DND-41 (cell line): ENCODE measurements around the gene GIMAP8.

Source experiments
- ATAC-seq: fragments of 200-7000 bp; cut with Tn5 transposase; 3 replicates; pipeline ENCODE4 v1.9.1; 2021; ENCODE audit warnings: low read depth; ENCODE audit not compliant: insufficient read depth
- DNase-seq: peaks from one replicate; pipeline ENCODE4 v3.0.0-alpha.2; 2020
- H2AFZ ChIP-seq: 2 replicates; pipeline ENCODE4 v1.6.0; 2012; ENCODE audit warnings: low read depth, low read length
- H3K27ac ChIP-seq: 2 replicates; pipeline ENCODE4 v1.5.1; 2012; ENCODE audit warnings: low read length, inconsistent platforms
- H3K27me3 ChIP-seq: fragments of 200-600 bp; sonication (generic); 2 replicates; pipeline ENCODE4 v1.6.0; 2012; ENCODE audit warnings: low read length, mild to moderate bottlenecking, inconsistent platforms; ENCODE audit not compliant: insufficient read depth, poor library complexity
- H3K36me3 ChIP-seq: 2 replicates; pipeline ENCODE4 v1.5.1; 2012; ENCODE audit warnings: low read length, inconsistent platforms; ENCODE audit not compliant: insufficient read depth
- H3K4me1 ChIP-seq: 2 replicates; pipeline ENCODE4 v1.5.1; 2012; ENCODE audit warnings: mild to moderate bottlenecking, low read length; ENCODE audit not compliant: insufficient read depth
- H3K4me2 ChIP-seq: 2 replicates; pipeline ENCODE4 v1.6.0; 2012; ENCODE audit warnings: mild to moderate bottlenecking, moderate library complexity, low read length, inconsistent platforms; ENCODE audit not compliant: insufficient read depth
- H3K4me3 ChIP-seq, 2 experiments: fragments of 200-600 bp in 1 of 2; shearing (Covaris generic) in 1 of 2; 2 replicates each; pipeline ENCODE4 v1.5.1; 2012 to 2016; ENCODE audit warnings: inconsistent platforms in 2 of 2, low read length in 2 of 2, mild to moderate bottlenecking in 2 of 2, low read depth in 1 of 2, moderate library complexity in 1 of 2
- H3K79me2 ChIP-seq: 2 replicates; pipeline ENCODE4 v1.6.0; 2012; ENCODE audit warnings: low read length, inconsistent platforms; ENCODE audit not compliant: insufficient read depth
- H3K9ac ChIP-seq: 2 replicates; pipeline ENCODE4 v1.6.0; 2012; ENCODE audit warnings: low read depth, mild to moderate bottlenecking, inconsistent platforms, low read length, moderate library complexity
- H3K9me3 ChIP-seq: 2 replicates; pipeline ENCODE4 v1.5.1; 2012; ENCODE audit warnings: low read length, moderate library complexity, mild to moderate bottlenecking, inconsistent platforms; ENCODE audit not compliant: insufficient read depth, severe bottlenecking
- H4K20me1 ChIP-seq: 2 replicates; pipeline ENCODE4 v1.6.0; 2012; ENCODE audit warnings: low read length; ENCODE audit not compliant: insufficient read depth
- CTCF ChIP-seq: IDR thresholded peaks from 2 replicates; pipeline ENCODE4 v1.5.1; 2012; ENCODE audit warnings: borderline replicate concordance, low read length, moderate library complexity, mild to moderate bottlenecking; ENCODE audit not compliant: poor library complexity, severe bottlenecking; ENCODE audit errors: extremely low read depth
- EZH2 ChIP-seq: IDR thresholded peaks from 3 replicates; pipeline ENCODE4 v1.6.1; 2012; ENCODE audit warnings: borderline replicate concordance, low read depth, mild to moderate bottlenecking, moderate library complexity, low read length, inconsistent platforms; ENCODE audit not compliant: severe bottlenecking

GIMAP8 gene

GRCh38 chr7:150408393-150409299 lies 41.8 kb upstream of the GIMAP8 start:
- Histone ChIP-seq H3K4me2 (0 out of 2 replicates have a peak overlapping the region, but pooled peaks have one; percentile 85), H3K27me3 (no peaks in the 10 kb centered on the region), H3K4me1 (peaks cover 49% of the 10 kb centered on the region), H3K9ac (peak overlapping the region; percentile 13; the same call in 1 of the 2 replicates), H2AFZ (no peak overlapping the region), H4K20me1 (no peaks in the 10 kb centered on the region; the same call in 1 of the 2 replicates), H3K79me2 (peaks cover 65% of the 10 kb centered on the region), H3K9me3 (no peaks in the 10 kb centered on the region), H3K36me3 (peaks cover 53% of the 10 kb centered on the region), H3K4me3 (no peak overlapping the region), H3K27ac (peak overlapping the region; percentile 72)
- no peak for TF ChIP-seq CTCF
- DNase-seq: peak; percentile 62
- ATAC-seq: no peak

DNA sequence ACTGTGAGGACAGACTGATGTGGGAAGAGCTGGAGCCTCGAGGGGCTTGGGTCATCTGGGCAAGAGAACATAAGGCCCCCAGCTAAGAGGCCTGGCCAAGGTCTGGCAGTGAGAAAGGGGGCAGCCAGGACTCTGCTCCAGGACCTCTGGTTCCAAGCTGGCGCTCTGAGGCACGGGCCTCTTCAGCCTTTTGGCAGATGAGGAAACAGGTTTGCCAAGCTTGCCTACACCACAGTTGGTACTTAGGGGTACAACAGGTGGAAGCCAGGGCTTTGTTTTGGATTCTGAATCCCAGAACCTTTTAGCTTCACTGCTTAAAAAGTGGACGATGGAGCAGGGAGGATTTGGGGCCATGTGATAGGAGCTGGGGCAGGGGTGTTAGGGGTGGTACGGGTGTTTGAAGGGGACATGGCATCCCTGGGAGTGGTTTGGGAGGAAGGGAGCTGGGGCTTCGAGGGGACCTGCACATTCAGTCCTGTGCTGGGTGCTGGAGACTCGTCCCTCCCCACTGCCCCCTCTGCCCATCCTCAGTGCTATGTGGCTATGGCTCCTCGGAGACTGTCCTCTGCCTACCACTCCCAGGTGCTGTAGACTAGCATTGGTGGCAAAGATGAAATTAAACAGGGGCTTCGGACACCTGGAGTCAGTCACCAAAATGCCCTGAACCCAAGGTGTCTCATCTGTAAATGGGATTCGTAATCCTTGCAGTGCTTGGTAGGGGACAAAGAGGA lies 41.0 kb upstream of the GIMAP8 start:
- ATAC-seq (no peak), DNase-seq (no peak)
- no peak overlapping the region for H2AFZ ChIP-seq
- H3K9me3 ChIP-seq: no peaks in the 10 kb centered on the region
- no peaks in the 10 kb centered on the region; the same call in 1 of the 2 replicates for H4K20me1 ChIP-seq
- H3K4me2 ChIP-seq: no peak overlapping the region
- peaks cover 56% of the 10 kb centered on the region for H3K79me2 ChIP-seq
- H3K36me3 ChIP-seq: peaks cover 53% of the 10 kb centered on the region
- TF ChIP-seq CTCF (no peak), EZH2 (no peak)
- H3K4me1 ChIP-seq: peaks cover 41% of the 10 kb centered on the region
- H3K27me3 ChIP-seq: no peaks in the 10 kb centered on the region
- peak overlapping the region; percentile 72; the same call in 1 of the 2 replicates for H3K27ac ChIP-seq
- no peak overlapping the region for H3K4me3 ChIP-seq
- no peak overlapping the region for H3K9ac ChIP-seq

- ATAC-seq (no peak), DNase-seq (no peak)
- H3K9ac ChIP-seq: no peak overlapping the region
- no peaks in the 10 kb centered on the region for H3K9me3 ChIP-seq
- no peak overlapping the region for H3K4me3 ChIP-seq
- no peak overlapping the region for H2AFZ ChIP-seq
- peaks cover 38% of the 10 kb centered on the region for H3K4me1 ChIP-seq
- no peaks in the 10 kb centered on the region for H3K27me3 ChIP-seq
- peaks cover 50% of the 10 kb centered on the region for H3K79me2 ChIP-seq
- no peak overlapping the region for H3K4me2 ChIP-seq
- peaks cover 53% of the 10 kb centered on the region for H3K36me3 ChIP-seq
- H4K20me1 ChIP-seq: no peaks in the 10 kb centered on the region; the same call in 1 of the 2 replicates
- TF ChIP-seq CTCF: no peak
- TF ChIP-seq EZH2: no peak
- H3K27ac ChIP-seq: peak overlapping the region; percentile 33
These were observed 40.3 kb upstream of the GIMAP8 start for GRCh38 chr7:150410131-150410530.
